Tibial nerve (tissue), 4 donors: ENCODE measurements around the gene UGT1A3. TPM values are rescaled to one million over a fixed set of nuclear protein-coding genes. Genes with fewer than 3 reads are reported as not detected.

ENCODE experiments used
- DNase-seq, 2 donors: peaks; one replicate each; pipeline ENCODE4 v3.0.0-alpha.2; 2019; ENCODE audit warnings: low spot score in 2 of 2
- H3K27ac ChIP-seq, 4 donors: fragments of 200-600 bp; sonication (generic) in 3 of 4; one replicate each; pipeline ENCODE4 v1.5.1; 2017 to 2019; ENCODE audit warnings: mild to moderate bottlenecking in 1 of 4
- H3K27me3 ChIP-seq, 2 donors: fragments of 200-600 bp; sonication (generic) in 1 of 2; one replicate each; pipeline versions ENCODE4 v1.5.1 to v1.6.0; 2017 to 2019
- H3K36me3 ChIP-seq, 3 donors: fragments of 200-600 bp; sonication (generic); one replicate each; pipeline ENCODE4 v1.5.1; 2018 to 2019
- H3K4me1 ChIP-seq, 4 donors: fragments of 200-600 bp; sonication (generic) in 3 of 4; one replicate each; pipeline ENCODE4 v1.5.1; 2017 to 2019
- H3K4me3 ChIP-seq, 4 donors: fragments of 200-600 bp; sonication (generic) in 3 of 4; one replicate each; pipeline ENCODE4 v1.5.1; 2017 to 2019; ENCODE audit warnings: mild to moderate bottlenecking in 1 of 4, moderate library complexity in 1 of 4
- H3K9me3 ChIP-seq, 4 donors: fragments of 200-600 bp; sonication (generic) in 3 of 4; one replicate each; pipeline ENCODE4 v1.5.1; 2017 to 2019
- CTCF ChIP-seq, 5 experiments: fragments of 200-600 bp in 3 of 5; fragments of 450-650 bp in 2 of 5; sonication (generic) in 3 of 5; IDR thresholded peaks; one replicate each; pipeline ENCODE4 v1.5.1; 2016 to 2019; ENCODE audit warnings: antibody characterized with exemption in 5 of 5, mild to moderate bottlenecking in 3 of 5, moderate library complexity in 2 of 5
- EP300 ChIP-seq, 2 donors: sonication (generic); formaldehyde crosslinking; IDR thresholded peaks; one replicate each; pipeline ENCODE4 v1.6.1; 2017; ENCODE audit warnings: antibody characterized with exemption in 2 of 2, mild to moderate bottlenecking in 1 of 2
- POLR2A ChIP-seq, 2 donors: fragments of 450-650 bp; IDR thresholded peaks; one replicate each; pipeline ENCODE4 v1.6.1; 2017; ENCODE audit warnings: antibody characterized with exemption in 2 of 2, mild to moderate bottlenecking in 2 of 2, moderate library complexity in 2 of 2
- WGBS, 2 donors: methylation state at CpG; one replicate each; pipeline ENCODE4 v1.1.5; 2018; 5-methylcytosine and 5-hydroxymethylcytosine counted together
- total RNA-seq, 4 donors: library from RNA; depleted of rRNA; stranded (reverse); fragments of >200 nt; gene quantifications; one replicate each; pipeline ENCODE4 v1.1.0, GENCODE V29; 2016

The UGT1A3 gene
- total RNA-seq, 4 donors from 2014 or later: not detected

- TF ChIP-seq EP300 (IDR thresholded peaks at IDR 0.05): no peak
- TF ChIP-seq CTCF (IDR thresholded peaks at IDR 0.05): no peak
- no peak for TF ChIP-seq POLR2A (IDR thresholded peaks at IDR 0.05)
- no peak overlapping the region for H3K27ac ChIP-seq
- no peaks in the 10 kb centered on the region for H3K27me3 ChIP-seq
- H3K9me3 ChIP-seq: no peaks in the 10 kb centered on the region
- DNase-seq: no peak
- H3K36me3 ChIP-seq: no peaks in the 10 kb centered on the region
- no peaks in the 10 kb centered on the region for H3K4me1 ChIP-seq
- no peak overlapping the region for H3K4me3 ChIP-seq
- 76 to 80% methylated on average over 3 of the region's 3 CpGs for WGBS, 2 donors
Observed at GRCh38 chr2:233813236-233814055, 84.6 kb downstream of the UGT1A3 start.

GRCh38 chr2:233814056-233814835 is 85.4 kb downstream of the UGT1A3 start:
- H3K27ac ChIP-seq: no peak overlapping the region
- H3K36me3 ChIP-seq: no peaks in the 10 kb centered on the region
- no peaks in the 10 kb centered on the region for H3K27me3 ChIP-seq
- no peak overlapping the region for H3K4me3 ChIP-seq
- no peaks in the 10 kb centered on the region for H3K9me3 ChIP-seq
- H3K4me1 ChIP-seq: no peaks in the 10 kb centered on the region
- no peak for DNase-seq
- 75 to 78% methylated on average over 1 to 2 of the region's 2 CpGs for WGBS, 2 donors
- TF ChIP-seq POLR2A (IDR thresholded peaks at IDR 0.05) (no peak), EP300 (IDR thresholded peaks at IDR 0.05) (no peak), CTCF (IDR thresholded peaks at IDR 0.05) (no peak)

- no peaks in the 10 kb centered on the region for H3K4me1 ChIP-seq
- WGBS, 2 donors: 60 to 69% methylated on average over 6 of the region's 6 CpGs
- H3K4me3 ChIP-seq: no peak overlapping the region
- H3K27me3 ChIP-seq: no peaks in the 10 kb centered on the region
- no peaks in the 10 kb centered on the region for H3K9me3 ChIP-seq
- no peak overlapping the region for H3K27ac ChIP-seq
- DNase-seq: no peak
- no peaks in the 10 kb centered on the region for H3K36me3 ChIP-seq
- no peak for TF ChIP-seq EP300 (IDR thresholded peaks at IDR 0.05)
- TF ChIP-seq POLR2A (IDR thresholded peaks at IDR 0.05): no peak
- no peak for TF ChIP-seq CTCF (IDR thresholded peaks at IDR 0.05)
Observed at GRCh38 chr2:233815861-233816260, 87.0 kb downstream of the UGT1A3 start.

- 26 to 37% methylated on average over 2 of the region's 2 CpGs for WGBS, 2 donors
- H3K4me3 ChIP-seq: no peak overlapping the region
- H3K36me3 ChIP-seq: no peaks in the 10 kb centered on the region
- no peaks in the 10 kb centered on the region for H3K4me1 ChIP-seq
- no peak for DNase-seq
- TF ChIP-seq POLR2A (IDR thresholded peaks at IDR 0.05) (no peak), EP300 (IDR thresholded peaks at IDR 0.05) (no peak), CTCF (IDR thresholded peaks at IDR 0.05) (no peak)
- no peak overlapping the region for H3K27ac ChIP-seq
- H3K9me3 ChIP-seq: no peaks in the 10 kb centered on the region
- no peaks in the 10 kb centered on the region for H3K27me3 ChIP-seq
Observed at GRCh38 chr2:233816334-233816733, 87.5 kb downstream of the UGT1A3 start.

GRCh38 chr2:233816771-233817170 is 87.9 kb downstream of the UGT1A3 start:
- no peak for DNase-seq

More at GRCh38 chr2:233816771-233817170, 87.9 kb downstream of the UGT1A3 start:
- no peaks in the 10 kb centered on the region for H3K4me1 ChIP-seq
- H3K36me3 ChIP-seq: no peaks in the 10 kb centered on the region
- H3K27ac ChIP-seq: no peak overlapping the region
- TF ChIP-seq EP300 (IDR thresholded peaks at IDR 0.05) (no peak), POLR2A (IDR thresholded peaks at IDR 0.05) (no peak), CTCF (IDR thresholded peaks at IDR 0.05) (no peak)
- H3K4me3 ChIP-seq: no peak overlapping the region
- 52 to 63% methylated on average over 4 of the region's 4 CpGs for WGBS, 2 donors
- H3K9me3 ChIP-seq: no peaks in the 10 kb centered on the region
- H3K27me3 ChIP-seq: no peaks in the 10 kb centered on the region
